Measurements from ENCODE around the gene CES5A. TPM values are rescaled to one million over a fixed set of nuclear protein-coding genes. Genes with fewer than 3 reads are reported as not detected.

Gene CES5A
- total RNA-seq, 4 donors from 2014 or later, result not detected

DNA sequence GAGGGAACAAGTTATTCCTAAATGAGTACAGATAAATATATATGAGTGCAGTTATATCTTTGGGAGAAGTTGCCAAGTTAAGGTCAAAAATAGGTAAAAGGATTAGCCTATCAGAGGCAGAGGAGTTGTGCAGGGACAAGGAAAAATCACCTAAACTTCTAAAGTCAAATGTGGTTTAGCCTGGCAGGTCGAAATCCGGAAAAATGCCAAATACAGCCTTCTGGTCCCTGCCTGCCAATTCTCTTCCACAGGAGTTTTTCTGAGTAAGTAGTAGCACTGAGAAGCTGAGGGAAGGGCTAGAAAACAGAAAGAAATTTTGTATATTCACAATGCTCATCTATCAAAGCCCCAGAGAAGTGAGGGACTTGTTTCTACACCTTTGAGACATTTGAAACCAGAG, 17.6 kb upstream of the CES5A start:
- peaks cover 0 to 5% (median 4%) of the 10 kb centered on the region in 3 donors for H3K9me3 ChIP-seq
- ATAC-seq, result no peak
- H3K36me3 ChIP-seq, result no peaks in the 10 kb centered on the region
- H3K4me3 ChIP-seq, result no peak overlapping the region
- DNase-seq, result no peak
- H3K27ac ChIP-seq, result no peak overlapping the region
- in situ Hi-C loops (cut with MboI; ENCODE audit: low sequenced_read_pairs in 4 of 4) (no loop called here), intact Hi-C loops (cut with DNase I; ENCODE audit: low total_unique reads) (no loop called here)
- H3K27me3 ChIP-seq, result no peaks in the 10 kb centered on the region
- TF ChIP-seq, protein P1, sequence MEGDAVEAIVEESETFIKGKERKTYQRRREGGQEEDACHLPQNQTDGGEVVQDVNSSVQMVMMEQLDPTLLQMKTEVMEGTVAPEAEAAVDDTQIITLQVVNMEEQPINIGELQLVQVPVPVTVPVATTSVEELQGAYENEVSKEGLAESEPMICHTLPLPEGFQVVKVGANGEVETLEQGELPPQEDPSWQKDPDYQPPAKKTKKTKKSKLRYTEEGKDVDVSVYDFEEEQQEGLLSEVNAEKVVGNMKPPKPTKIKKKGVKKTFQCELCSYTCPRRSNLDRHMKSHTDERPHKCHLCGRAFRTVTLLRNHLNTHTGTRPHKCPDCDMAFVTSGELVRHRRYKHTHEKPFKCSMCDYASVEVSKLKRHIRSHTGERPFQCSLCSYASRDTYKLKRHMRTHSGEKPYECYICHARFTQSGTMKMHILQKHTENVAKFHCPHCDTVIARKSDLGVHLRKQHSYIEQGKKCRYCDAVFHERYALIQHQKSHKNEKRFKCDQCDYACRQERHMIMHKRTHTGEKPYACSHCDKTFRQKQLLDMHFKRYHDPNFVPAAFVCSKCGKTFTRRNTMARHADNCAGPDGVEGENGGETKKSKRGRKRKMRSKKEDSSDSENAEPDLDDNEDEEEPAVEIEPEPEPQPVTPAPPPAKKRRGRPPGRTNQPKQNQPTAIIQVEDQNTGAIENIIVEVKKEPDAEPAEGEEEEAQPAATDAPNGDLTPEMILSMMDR (IDR thresholded peaks at IDR 0.05 in 4 of 5, conservative IDR thresholded peaks at IDR 0.05 in 1 of 5), result no peak
- TF ChIP-seq POLR2A (IDR thresholded peaks at IDR 0.05), result no peak
- no peaks in the 10 kb centered on the region for H3K4me1 ChIP-seq

DNA sequence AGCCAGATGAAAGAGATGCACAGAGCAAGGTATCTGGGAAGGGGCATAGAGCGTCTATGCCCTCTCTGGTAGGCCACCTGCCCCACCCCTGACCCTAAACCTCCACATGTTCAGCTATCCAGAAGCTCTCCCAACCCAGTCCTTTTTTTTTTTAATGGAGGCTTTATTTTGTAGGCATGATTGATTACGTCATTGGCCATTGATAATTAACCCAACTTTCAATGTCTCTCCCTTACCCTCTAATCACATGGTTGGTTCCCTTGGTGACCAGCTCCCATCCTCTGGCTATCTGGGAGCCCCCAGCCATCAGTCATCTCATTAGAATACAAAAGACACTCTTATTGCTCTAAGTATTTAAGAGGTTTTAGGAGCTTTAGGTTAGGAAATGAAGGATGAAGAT, 14.3 kb upstream of the CES5A start:
- intact Hi-C loops (cut with DNase I; ENCODE audit: low total_unique reads), result no loop called here
- no peak for DNase-seq
- H3K9me3 ChIP-seq, result peaks cover 0 to 5% (median 4%) of the 10 kb centered on the region in 3 donors
- in situ Hi-C loops (cut with MboI; ENCODE audit: low sequenced_read_pairs in 4 of 4), result no loop called here
- no peak for ATAC-seq
- H3K4me1 ChIP-seq, result no peaks in the 10 kb centered on the region
- no peak overlapping the region for H3K27ac ChIP-seq
- TF ChIP-seq, protein P1 (IDR thresholded peaks at IDR 0.05 in 4 of 5, conservative IDR thresholded peaks at IDR 0.05 in 1 of 5), result no peak
- no peak for TF ChIP-seq POLR2A (IDR thresholded peaks at IDR 0.05)
- no peak overlapping the region for H3K4me3 ChIP-seq
- H3K27me3 ChIP-seq, result no peaks in the 10 kb centered on the region
- H3K36me3 ChIP-seq, result no peaks in the 10 kb centered on the region

DNA sequence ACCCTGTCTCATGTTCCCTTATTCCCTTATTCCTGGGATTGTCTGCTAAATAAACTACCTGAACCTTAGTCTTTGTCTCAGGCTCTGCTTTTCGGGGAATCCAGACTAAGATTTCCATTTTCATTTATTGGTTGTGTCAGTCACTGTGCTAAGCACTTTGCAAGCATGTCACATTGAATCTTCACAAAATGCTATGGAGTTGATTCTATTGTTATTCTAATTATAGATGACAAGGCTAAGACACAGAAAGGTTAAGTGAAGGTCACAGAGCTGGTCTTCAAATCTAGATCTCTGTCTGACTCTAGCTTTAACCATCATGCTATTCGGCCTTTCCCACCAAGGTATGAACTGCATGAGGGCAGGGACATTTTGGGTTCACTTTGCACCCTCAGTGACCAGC, 13.4 kb upstream of the CES5A start:
- in situ Hi-C loops (cut with MboI; ENCODE audit: low sequenced_read_pairs in 4 of 4), result no loop called here
- H3K9me3 ChIP-seq, result peaks cover 0 to 5% (median 4%) of the 10 kb centered on the region in 3 donors
- no peaks in the 10 kb centered on the region for H3K4me1 ChIP-seq
- H3K4me3 ChIP-seq, result no peak overlapping the region
- TF ChIP-seq POLR2A (IDR thresholded peaks at IDR 0.05), result no peak
- TF ChIP-seq, protein P1 (IDR thresholded peaks at IDR 0.05 in 4 of 5, conservative IDR thresholded peaks at IDR 0.05 in 1 of 5), result no peak
- DNase-seq (no peak), ATAC-seq (no peak)
- H3K27me3 ChIP-seq, result no peaks in the 10 kb centered on the region
- intact Hi-C loops (cut with DNase I; ENCODE audit: low total_unique reads), result no loop called here
- no peaks in the 10 kb centered on the region for H3K36me3 ChIP-seq
- H3K27ac ChIP-seq, result no peak overlapping the region

- in situ Hi-C loops (cut with MboI; ENCODE audit: low sequenced_read_pairs in 4 of 4), result no loop called here
These were observed 1.7 kb upstream of the CES5A start for GRCh38 chr16:55876854-55877253.

More at GRCh38 chr16:55876854-55877253, 1.7 kb upstream of the CES5A start:
- Histone ChIP-seq H3K4me1 (no peaks in the 10 kb centered on the region), H3K27ac (no peak overlapping the region), H3K9me3 (no peaks in the 10 kb centered on the region), H3K27me3 (no peaks in the 10 kb centered on the region), H3K4me3 (no peak overlapping the region), H3K36me3 (no peaks in the 10 kb centered on the region)
- no peak for ATAC-seq
- no peak for TF ChIP-seq POLR2A (IDR thresholded peaks at IDR 0.05)
- TF ChIP-seq, protein P1 (IDR thresholded peaks at IDR 0.05 in 4 of 5, conservative IDR thresholded peaks at IDR 0.05 in 1 of 5), result no peak
- DNase-seq, result no peak
- intact Hi-C loops (cut with DNase I; ENCODE audit: low total_unique reads), result no loop called here
